Fibroblast of skin of right biceps (primary cell): Measurements from ENCODE around the gene RASA3.

Source experiments
- DNase-seq: peaks from one replicate; pipeline ENCODE4 v3.0.0-alpha.2; 2013

Gene RASA3

GRCh38 chr13:114063545-114064449, 68.6 kb downstream of the RASA3 start:
- DNase-seq: peak; percentile 52

- no peak for DNase-seq
Measured at GRCh38 chr13:114062754-114063153, 69.7 kb downstream of the RASA3 start.

GRCh38 chr13:114062341-114062740, 70.1 kb downstream of the RASA3 start:
- DNase-seq: no peak

- no peak for DNase-seq
Measured at GRCh38 chr13:114061744-114062143, 70.7 kb downstream of the RASA3 start.

- no peak for DNase-seq
Measured at GRCh38 chr13:114061047-114061446, 71.4 kb downstream of the RASA3 start.

GRCh38 chr13:114059946-114060860, 72.2 kb downstream of the RASA3 start:
- DNase-seq: no peak

GRCh38 chr13:114059428-114059827, 73.0 kb downstream of the RASA3 start:
- DNase-seq: no peak

- DNase-seq: no peak
Measured at GRCh38 chr13:114058051-114058867, 74.2 kb downstream of the RASA3 start.

GRCh38 chr13:114057166-114058050, 75.0 kb downstream of the RASA3 start:
- DNase-seq: no peak

- no peak for DNase-seq
Measured at GRCh38 chr13:114056205-114057013, 76.0 kb downstream of the RASA3 start.

GRCh38 chr13:114055766-114056165, 76.7 kb downstream of the RASA3 start:
- no peak for DNase-seq

GRCh38 chr13:114054830-114055439, 77.5 kb downstream of the RASA3 start:
- no peak for DNase-seq

GRCh38 chr13:114054264-114054663, 78.2 kb downstream of the RASA3 start:
- DNase-seq: no peak

- DNase-seq: peak; percentile 72
Measured at GRCh38 chr13:114053026-114053425, 79.4 kb downstream of the RASA3 start.

- DNase-seq: no peak
Measured at GRCh38 chr13:114050536-114051450, 81.6 kb downstream of the RASA3 start.

GRCh38 chr13:114049626-114050101, 82.8 kb downstream of the RASA3 start:
- no peak for DNase-seq

GRCh38 chr13:114049026-114049425, 83.4 kb downstream of the RASA3 start:
- no peak for DNase-seq

- DNase-seq: no peak
Measured at GRCh38 chr13:114048443-114048842, 84.0 kb downstream of the RASA3 start.

GRCh38 chr13:114047358-114047881, 85.0 kb downstream of the RASA3 start:
- no peak for DNase-seq
